CD14-positive monocyte (primary cell): ENCODE data around the gene ZNF536. TPM values are rescaled to one million over a fixed set of nuclear protein-coding genes. Genes with fewer than 3 reads are reported as not detected.

ENCODE experiments used
- DNase-seq, 3 donors: peaks; one replicate each; pipeline ENCODE4 v3.0.0-alpha.2; 2011 to 2022
- H2AFZ ChIP-seq: 2 replicates; pipeline ENCODE4 v1.6.0; 2012; ENCODE audit warnings: mild to moderate bottlenecking, low read depth, low read length, inconsistent platforms; ENCODE audit not compliant: insufficient read depth, poor library complexity, severe bottlenecking
- H3K27ac ChIP-seq, 2 donors: 1 replicate in 1 of 2; 2 replicates in 1 of 2; pipeline ENCODE4 v1.5.1; 2012 to 2013; ENCODE audit warnings: low read length in 2 of 2, control low read depth in 1 of 2, inconsistent platforms in 1 of 2, low read depth in 1 of 2, mild to moderate bottlenecking in 1 of 2
- H3K27me3 ChIP-seq, 2 donors: one replicate each; pipeline versions ENCODE4 v1.6.0 to v1.6.1; 2011 to 2013; ENCODE audit warnings: low read length in 2 of 2; ENCODE audit not compliant: control insufficient read depth in 2 of 2, insufficient read depth in 2 of 2
- H3K36me3 ChIP-seq, 2 donors: replicated peaks in 1 of 2; 1 replicate in 1 of 2; 2 replicates in 1 of 2; pipeline versions ENCODE4 v1.5.1 to v1.6.1; 2012 to 2013; ENCODE audit warnings: low read length in 2 of 2, control low read depth in 1 of 2, inconsistent platforms in 1 of 2, mild to moderate bottlenecking in 1 of 2; ENCODE audit not compliant: insufficient read depth in 2 of 2, control insufficient read depth in 1 of 2
- H3K4me1 ChIP-seq, 2 donors: 1 replicate in 1 of 2; 2 replicates in 1 of 2; pipeline versions ENCODE4 v1.5.1 to v1.6.1; 2012 to 2013; ENCODE audit warnings: low read length in 2 of 2, control low read depth in 1 of 2, inconsistent platforms in 1 of 2, mild to moderate bottlenecking in 1 of 2, moderate library complexity in 1 of 2; ENCODE audit not compliant: insufficient read depth in 2 of 2, control insufficient read depth in 1 of 2
- H3K4me2 ChIP-seq: replicated peaks from 2 replicates; pipeline ENCODE3; 2012; ENCODE audit warnings: low read length, moderate library complexity, mild to moderate bottlenecking; ENCODE audit not compliant: poor library complexity, severe bottlenecking; ENCODE audit errors: extremely low read depth
- H3K4me3 ChIP-seq, 3 experiments: fragments of 200-600 bp in 1 of 3; sonication (generic) in 1 of 3; replicated peaks in 1 of 3; 1 replicate in 2 of 3; 2 replicates in 1 of 3; pipeline ENCODE4 v1.5.1; 2011 to 2013; ENCODE audit warnings: low read length in 3 of 3, mild to moderate bottlenecking in 3 of 3, control low read depth in 2 of 3, low read depth in 2 of 3, inconsistent platforms in 1 of 3, moderate library complexity in 1 of 3
- H3K79me2 ChIP-seq: 2 replicates; pipeline ENCODE4 v1.6.0; 2012; ENCODE audit warnings: mild to moderate bottlenecking, control low read depth, inconsistent platforms, low read length, moderate library complexity; ENCODE audit not compliant: insufficient read depth
- H3K9ac ChIP-seq: 2 replicates; pipeline ENCODE4 v1.6.0; 2017; ENCODE audit warnings: low read length, mild to moderate bottlenecking; ENCODE audit not compliant: insufficient read depth, poor library complexity, severe bottlenecking
- H3K9me3 ChIP-seq, 2 donors: replicated peaks in 1 of 2; 1 replicate in 1 of 2; 2 replicates in 1 of 2; pipeline versions ENCODE4 v1.5.1 to v1.6.1; 2012 to 2013; ENCODE audit warnings: low read length in 2 of 2, control low read depth in 1 of 2; ENCODE audit not compliant: control insufficient read depth in 1 of 2, insufficient read depth in 1 of 2
- H4K20me1 ChIP-seq: 2 replicates; pipeline ENCODE4 v1.6.0; 2012; ENCODE audit warnings: mild to moderate bottlenecking, low read length, control low read depth, moderate library complexity; ENCODE audit not compliant: insufficient read depth
- H3K27ac Mint-ChIP-seq, 7 donors: one replicate each; pipeline ENCODE4 v1.8.0; 2020; ENCODE audit warnings: mild to moderate bottlenecking in 7 of 7, mixed read lengths in 7 of 7, moderate library complexity in 6 of 7, inconsistent platforms in 2 of 7
- H3K27me3 Mint-ChIP-seq, 3 donors: one replicate each; pipeline ENCODE4 v1.8.0; 2021 to 2022; ENCODE audit warnings: low read depth in 3 of 3, mild to moderate bottlenecking in 3 of 3, mixed read lengths in 3 of 3, moderate library complexity in 3 of 3, inconsistent platforms in 1 of 3
- H3K36me3 Mint-ChIP-seq, 2 donors: one replicate each; pipeline ENCODE4 v1.8.0; 2020; ENCODE audit warnings: mixed read lengths in 2 of 2, inconsistent platforms in 1 of 2, mild to moderate bottlenecking in 1 of 2
- H3K4me1 Mint-ChIP-seq: one replicate; pipeline ENCODE4 v1.8.0; 2020; ENCODE audit warnings: mild to moderate bottlenecking, mixed read lengths
- H3K4me3 Mint-ChIP-seq, 2 donors: one replicate each; pipeline ENCODE4 v1.8.0; 2020; ENCODE audit warnings: mild to moderate bottlenecking in 2 of 2, mixed read lengths in 2 of 2, moderate library complexity in 1 of 2
- H3K9me3 Mint-ChIP-seq, 7 donors: one replicate each; pipeline ENCODE4 v1.8.0; 2020 to 2022; ENCODE audit warnings: mixed read lengths in 7 of 7, mild to moderate bottlenecking in 6 of 7, moderate library complexity in 6 of 7, inconsistent platforms in 2 of 7
- CTCF ChIP-seq: fragments of 200-600 bp; IDR thresholded peaks from one replicate; pipeline ENCODE4 v1.8.0; 2022; ENCODE audit warnings: antibody characterized with exemption, mild to moderate bottlenecking
- WGBS: methylation state at CpG from one replicate; pipeline ENCODE4 v1.1.5; 2013; ENCODE audit warnings: missing lambda C conversion rate; ENCODE audit not compliant: insufficient coverage; 5-methylcytosine and 5-hydroxymethylcytosine counted together
- intact Hi-C, 2 donors: fragments of 100-400 bp; cut with micrococcal nuclease; formaldehyde crosslinking; loops; one replicate each; pipeline versions ENCODE4 v1.15.0 to v1.15.1; 2023
- polyA plus RNA-seq, 3 donors: library from polyadenylated mRNA; depleted of rRNA in 1 of 3; unstranded in 2 of 3; stranded (reverse) in 1 of 3; fragments of 300-500 nt in 2 of 3; fragments of >200 nt in 1 of 3; fragmentation: Illumina TruSeq in 2 of 3; gene quantifications; 1 replicate in 2 of 3; 2 replicates in 1 of 3; pipeline ENCODE4 v1.2.3, GENCODE V29; 2012 to 2021

Gene ZNF536
- polyA plus RNA-seq, 3 donors, result not detected

- H3K36me3 ChIP-seq, result no peaks in the 10 kb centered on the region
- no peak overlapping the region for H3K4me3 Mint-ChIP-seq
- WGBS, result 100% methylated on average over 2 of the region's 3 CpGs
- H3K79me2 ChIP-seq, result no peaks in the 10 kb centered on the region
- no peaks in the 10 kb centered on the region for H3K4me1 Mint-ChIP-seq
- H3K9me3 Mint-ChIP-seq, result peaks cover 0 to 3% (median 0%) of the 10 kb centered on the region in 7 donors
- no peaks in the 10 kb centered on the region for H3K27me3 ChIP-seq
- H3K4me1 ChIP-seq, result no peaks in the 10 kb centered on the region
- H2AFZ ChIP-seq, result no peak overlapping the region
- no peaks in the 10 kb centered on the region for H3K9me3 ChIP-seq
- H3K9ac ChIP-seq, result no peak overlapping the region
- no peaks in the 10 kb centered on the region for H4K20me1 ChIP-seq
- H3K4me3 ChIP-seq, result no peak overlapping the region
- intact Hi-C loops, result no loop called here
- TF ChIP-seq CTCF, result no peak
- no peak overlapping the region for H3K4me2 ChIP-seq
- no peak overlapping the region for H3K27ac Mint-ChIP-seq
- H3K27ac ChIP-seq, result no peak overlapping the region
- DNase-seq, result no peak
- H3K36me3 Mint-ChIP-seq, result no peaks in the 10 kb centered on the region
- H3K27me3 Mint-ChIP-seq, result peaks cover 0 to 6% (median 2%) of the 10 kb centered on the region in 3 donors
Measured at GRCh38 chr19:30605333-30605732, 233.1 kb downstream of the ZNF536 start.

GRCh38 chr19:30606114-30607050 lies 234.2 kb downstream of the ZNF536 start:
- H3K4me1 Mint-ChIP-seq, result no peaks in the 10 kb centered on the region
- no peak overlapping the region for H3K4me3 Mint-ChIP-seq
- H3K9ac ChIP-seq, result no peak overlapping the region
- H3K4me2 ChIP-seq, result no peak overlapping the region
- no peak overlapping the region for H2AFZ ChIP-seq
- no peaks in the 10 kb centered on the region for H3K79me2 ChIP-seq
- H3K9me3 ChIP-seq, result no peaks in the 10 kb centered on the region
- no peaks in the 10 kb centered on the region for H3K36me3 Mint-ChIP-seq
- intact Hi-C loops, result no loop called here
- H3K27me3 ChIP-seq, result no peaks in the 10 kb centered on the region
- peaks cover 0 to 6% (median 2%) of the 10 kb centered on the region in 3 donors for H3K27me3 Mint-ChIP-seq
- WGBS, result 85% methylated on average over 6 of the region's 8 CpGs
- no peaks in the 10 kb centered on the region for H3K4me1 ChIP-seq
- H3K4me3 ChIP-seq, result no peak overlapping the region
- no peak overlapping the region for H3K27ac Mint-ChIP-seq
- no peaks in the 10 kb centered on the region for H4K20me1 ChIP-seq
- H3K36me3 ChIP-seq, result no peaks in the 10 kb centered on the region
- H3K27ac ChIP-seq, result no peak overlapping the region
- DNase-seq, result no peak
- no peak for TF ChIP-seq CTCF
- H3K9me3 Mint-ChIP-seq, result peaks cover 0 to 3% (median 1%) of the 10 kb centered on the region in 7 donors
